Posterior cingulate gyrus (tissue), 11 donors: ENCODE results near the gene FFAR3.
"Not testable (repeated sequence)": the region's sequence is repeated elsewhere in the genome, so short reads cannot be mapped to it uniquely, and the experiment has no call there.

Source experiments
- DNase-seq, 10 donors: peaks; one replicate each; pipeline versions ENCODE4 v3.0.0 to v3.0.0-alpha.2; 2020 to 2021; ENCODE audit warnings: mixed read lengths in 3 of 10
- intact Hi-C: fragments of 100-400 bp; cut with DNase I; formaldehyde crosslinking; loops from one replicate; pipeline ENCODE4 v1.15.1; 2023

The FFAR3 gene

GRCh38 chr19:35368378-35368777, 10.1 kb downstream of the FFAR3 start:
- intact Hi-C loops, result no loop called here
- DNase-seq, result no peak

GRCh38 chr19:35369522-35369921, 11.3 kb downstream of the FFAR3 start:
- no peak for DNase-seq
- intact Hi-C loops, result no loop called here

GRCh38 chr19:35370722-35371121, 12.5 kb downstream of the FFAR3 start, which contains the start of gene GPR42:
TSS of gene GPR42 (plus strand) at chr19:35371068. CDS start at chr19:35371360, 292 bp downstream.
- intact Hi-C loops, result no loop called here
- DNase-seq, result no peak

- intact Hi-C loops, result no loop called here
- peak in 1 of 10 donors; percentile 5 for DNase-seq
These were observed 15.2 kb downstream of the FFAR3 start for GRCh38 chr19:35373492-35373891.

GRCh38 chr19:35374031-35374430, 15.8 kb downstream of the FFAR3 start:
- intact Hi-C loops, DNase-seq: not testable (repeated sequence)

GRCh38 chr19:35375505-35376307, 17.4 kb downstream of the FFAR3 start:
- intact Hi-C loops, result no loop called here
- DNase-seq, result peak in 1 of 10 donors; percentile 59

- no peak for DNase-seq
- intact Hi-C loops, result no loop called here
These were observed 19.4 kb downstream of the FFAR3 start for GRCh38 chr19:35377656-35378055.

- no peak for DNase-seq
- intact Hi-C loops, result no loop called here
These were observed 20.1 kb downstream of the FFAR3 start for GRCh38 chr19:35378356-35378755.

- DNase-seq, result peak in 1 of 10 donors; percentile 14
These were observed 21.3 kb downstream of the FFAR3 start for GRCh38 chr19:35379545-35379944.

GRCh38 chr19:35379992-35380391, 21.7 kb downstream of the FFAR3 start:
- intact Hi-C loops, result no loop called here
- no peak for DNase-seq

More at GRCh38 chr19:35379545-35379944, 21.3 kb downstream of the FFAR3 start:
- intact Hi-C loops, result not testable (repeated sequence)

GRCh38 chr19:35380450-35381124, 22.3 kb downstream of the FFAR3 start:
- intact Hi-C loops, result no loop called here
- DNase-seq, result peak in 1 of 10 donors; percentile 32

GRCh38 chr19:35381318-35381717, 23.1 kb downstream of the FFAR3 start:
- DNase-seq, result no peak
- intact Hi-C loops, result no loop called here

- no peak for DNase-seq
- intact Hi-C loops, result no loop called here
These were observed 23.7 kb downstream of the FFAR3 start for GRCh38 chr19:35381926-35382325.

- intact Hi-C loops, result no loop called here
- DNase-seq, result no peak
These were observed 25.3 kb downstream of the FFAR3 start for GRCh38 chr19:35383536-35383935.

- DNase-seq, result no peak
These were observed 30.2 kb downstream of the FFAR3 start for GRCh38 chr19:35388277-35389054.

GRCh38 chr19:35389192-35389861, 31.1 kb downstream of the FFAR3 start:
- no peak for DNase-seq
- intact Hi-C loops, result no loop called here

More at GRCh38 chr19:35388277-35389054, 30.2 kb downstream of the FFAR3 start:
- intact Hi-C loops, result no loop called here

GRCh38 chr19:35392742-35393715, 34.8 kb downstream of the FFAR3 start:
- no peak for DNase-seq
- intact Hi-C loops, result no loop called here

- peak in 1 of 10 donors; percentile 16 for DNase-seq
These were observed 37.3 kb downstream of the FFAR3 start for GRCh38 chr19:35395382-35396199.

More at GRCh38 chr19:35395382-35396199, 37.3 kb downstream of the FFAR3 start:
- intact Hi-C loops, result no loop called here
